NCI-H774 (cell line): ENCODE measurements around the gene CPXM2.

Experiments
- DNase-seq: peaks from one replicate; lab custom pipeline; 2025; lab: John Stamatoyannopoulos, UW

The CPXM2 gene

GRCh38 chr10:123904834-123905409 lies 13.3 kb upstream of the CPXM2 start:
- DNase-seq, result no peak

DNA sequence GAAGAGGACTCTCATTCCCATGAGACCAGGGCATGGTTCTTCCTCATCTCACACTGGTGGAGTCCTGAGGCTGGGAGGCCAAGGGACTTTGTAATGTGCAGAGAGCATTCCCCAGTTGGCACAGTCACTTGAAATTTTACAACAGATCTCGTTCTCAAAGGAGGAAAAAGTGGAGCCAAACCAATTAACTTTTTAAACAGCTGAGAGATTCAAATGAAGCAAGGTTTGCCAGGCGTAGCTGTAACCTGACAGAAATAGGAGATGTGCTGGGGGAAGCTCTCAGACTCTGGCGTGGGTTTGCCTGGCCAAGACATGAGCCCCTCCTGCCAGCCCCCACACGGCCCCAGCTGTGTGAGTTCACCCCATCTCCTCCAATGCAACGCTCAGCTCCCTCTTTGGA lies 12.0 kb upstream of the CPXM2 start:
- no peak for DNase-seq

DNA sequence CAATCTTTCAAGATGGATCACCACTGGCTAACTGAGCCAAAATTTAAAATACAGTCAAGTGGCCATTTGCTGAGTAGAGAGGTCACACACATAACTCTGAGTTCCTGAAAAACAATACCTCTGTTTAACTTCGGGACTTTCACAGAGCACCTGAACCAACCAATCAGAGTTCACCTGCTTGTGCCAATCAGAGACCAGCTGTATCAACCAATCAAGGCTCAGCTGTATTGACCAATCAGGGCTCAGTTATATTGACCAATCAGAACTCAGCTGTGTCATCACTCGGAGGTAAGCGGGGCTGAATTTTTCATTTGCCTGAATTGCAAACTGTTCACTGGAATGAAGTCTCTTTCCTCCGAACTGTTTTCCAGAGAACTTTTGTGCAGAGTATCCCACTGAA lies 10.0 kb upstream of the CPXM2 start:
- DNase-seq, result no peak

- no peak for DNase-seq
These were observed 5.5 kb upstream of the CPXM2 start for GRCh38 chr10:123897146-123897545.

GRCh38 chr10:123896246-123896927 lies 4.8 kb upstream of the CPXM2 start:
- no peak for DNase-seq

GRCh38 chr10:123893651-123894050 lies 2.0 kb upstream of the CPXM2 start:
- no peak for DNase-seq

DNA sequence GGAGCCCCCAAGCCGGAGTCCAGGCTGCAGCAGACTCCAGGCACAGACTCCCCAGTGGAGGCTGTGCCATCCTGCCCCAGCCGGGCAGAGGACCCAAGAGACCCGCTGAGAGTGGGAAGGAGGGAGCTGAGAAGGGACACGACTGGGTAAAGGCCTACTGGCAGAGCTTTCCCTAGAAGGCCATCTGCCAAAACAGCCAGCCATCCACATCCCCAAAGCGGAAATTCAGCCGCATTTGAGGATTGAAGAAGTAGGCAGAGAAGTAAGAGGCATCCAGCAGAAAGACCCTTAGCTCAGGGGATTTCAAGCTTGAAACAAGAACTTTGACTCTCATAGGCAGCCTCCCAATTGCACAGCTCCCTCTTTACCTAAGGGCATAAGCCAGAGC lies 857 bp downstream of the CPXM2 start:
- no peak for DNase-seq

DNA sequence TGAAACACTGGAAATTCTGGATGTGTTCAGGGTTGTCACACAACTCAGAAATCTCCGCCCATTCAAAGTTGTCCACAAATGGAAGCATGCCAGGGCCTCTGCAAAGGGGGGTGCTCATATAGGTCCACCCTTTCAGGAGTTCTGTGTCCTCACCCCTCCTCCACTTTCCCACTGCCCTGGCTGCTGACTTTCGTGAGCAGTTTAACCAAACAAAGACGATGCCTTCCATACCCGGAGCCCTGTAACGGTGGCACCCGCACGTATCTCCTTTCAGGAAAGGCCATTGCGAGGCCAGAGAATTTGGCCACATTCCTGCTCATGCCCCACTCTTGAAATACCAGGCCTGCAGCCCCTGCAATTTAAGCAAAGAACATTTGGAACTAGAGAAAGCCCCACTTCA lies 1.4 kb downstream of the CPXM2 start:
- no peak for DNase-seq

GRCh38 chr10:123889821-123890220 lies 1.8 kb downstream of the CPXM2 start:
- no peak for DNase-seq

DNA sequence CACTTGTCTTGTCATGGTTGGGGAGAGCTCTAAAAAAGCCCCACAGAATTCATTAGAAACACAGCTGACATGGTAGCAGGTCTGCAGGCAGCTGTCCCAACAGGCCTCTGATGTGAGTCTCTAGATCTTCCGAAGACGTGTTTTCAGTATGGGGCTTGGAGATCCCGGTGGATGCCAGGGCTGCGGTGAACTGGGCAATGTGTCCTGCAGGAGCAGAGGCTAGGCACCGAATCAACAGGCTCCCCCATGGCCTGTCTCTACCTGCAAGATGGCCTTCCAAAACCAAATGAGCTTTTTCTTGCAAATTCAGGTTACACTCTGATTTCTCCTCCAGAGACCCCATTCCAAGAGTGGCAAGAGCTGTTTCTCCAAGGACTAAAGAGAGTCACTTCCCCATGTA lies 2.9 kb downstream of the CPXM2 start:
- no peak for DNase-seq

DNA sequence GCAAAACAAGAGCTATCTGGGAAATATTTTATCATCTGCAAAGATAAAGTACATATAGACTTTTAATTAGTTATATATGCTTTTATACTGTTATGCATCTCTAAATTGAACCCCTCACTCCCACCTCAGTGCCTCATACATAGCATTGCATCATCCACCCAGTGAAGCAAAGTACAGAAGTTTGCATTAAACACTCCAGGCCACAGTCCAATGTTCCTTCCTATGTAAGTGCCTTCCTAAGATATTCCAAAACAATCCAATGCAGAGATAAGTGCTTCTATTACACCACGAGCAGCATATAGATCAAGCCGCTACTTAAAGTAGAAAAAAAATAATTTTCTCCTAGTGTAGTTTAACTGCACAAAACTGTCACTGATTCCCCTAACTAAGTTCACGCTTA lies 3.4 kb downstream of the CPXM2 start:
- DNase-seq, result no peak

- DNase-seq, result no peak
These were observed 5.3 kb downstream of the CPXM2 start for GRCh38 chr10:123886292-123886691.

DNA sequence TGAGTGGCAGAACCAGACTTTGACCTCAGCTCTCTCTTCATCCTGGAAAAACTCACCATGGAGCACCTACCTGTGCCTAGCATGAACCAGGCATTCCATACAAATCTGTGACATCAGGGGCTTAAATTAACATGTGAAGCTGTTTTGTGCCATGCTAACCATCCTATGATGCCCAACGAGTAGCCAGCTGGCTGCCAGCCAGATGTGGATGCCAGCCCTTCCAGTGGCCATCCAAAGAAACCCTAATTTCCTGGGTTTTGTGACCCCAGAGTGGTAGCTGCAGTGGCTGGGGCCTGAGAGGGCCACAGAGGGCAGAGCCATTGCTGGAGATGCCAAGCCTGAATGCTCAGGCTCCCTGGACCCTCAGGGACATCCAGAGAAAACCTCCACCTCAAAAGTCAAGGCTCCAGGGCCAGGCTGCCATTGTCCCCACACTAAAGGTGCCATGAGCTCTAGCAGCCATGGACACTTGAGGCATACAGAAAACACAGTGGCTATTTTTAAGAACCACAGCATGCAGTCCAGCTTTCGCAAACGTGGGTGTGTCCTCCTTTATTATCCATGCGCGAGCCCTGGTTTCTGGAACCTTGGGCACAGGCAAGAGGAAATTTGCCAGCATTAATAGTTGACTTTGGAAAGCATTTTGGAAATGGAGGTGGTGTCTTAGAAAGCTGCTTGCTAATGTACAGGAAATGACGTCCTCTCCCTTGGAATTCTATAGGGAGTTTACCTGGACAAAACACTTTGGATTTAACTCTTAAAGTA lies 6.0 kb downstream of the CPXM2 start:
- DNase-seq, result no peak

DNA sequence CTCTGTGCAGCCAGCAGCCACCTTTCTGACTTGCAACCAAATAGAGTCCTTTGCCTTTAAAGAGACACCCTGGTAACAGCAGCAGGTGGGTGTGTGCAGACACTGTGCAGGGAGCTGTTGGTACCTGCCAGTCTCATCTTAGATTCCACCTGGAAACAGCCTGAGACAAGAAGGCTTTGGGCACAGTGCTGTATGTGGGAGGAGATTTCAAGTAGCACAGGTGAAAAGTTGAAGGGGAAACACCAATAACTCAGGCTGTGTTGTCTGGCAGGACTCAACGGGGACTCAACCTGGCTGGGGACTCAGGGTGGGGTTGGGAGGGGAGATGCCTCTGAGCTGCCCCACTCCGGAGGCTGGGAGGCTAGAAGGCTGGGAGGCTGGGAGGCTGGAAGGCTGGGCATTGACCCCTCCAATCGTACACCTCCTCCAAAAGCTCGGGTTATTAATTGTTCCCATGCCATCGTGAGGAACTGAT lies 6.7 kb downstream of the CPXM2 start:
- no peak for DNase-seq

DNA sequence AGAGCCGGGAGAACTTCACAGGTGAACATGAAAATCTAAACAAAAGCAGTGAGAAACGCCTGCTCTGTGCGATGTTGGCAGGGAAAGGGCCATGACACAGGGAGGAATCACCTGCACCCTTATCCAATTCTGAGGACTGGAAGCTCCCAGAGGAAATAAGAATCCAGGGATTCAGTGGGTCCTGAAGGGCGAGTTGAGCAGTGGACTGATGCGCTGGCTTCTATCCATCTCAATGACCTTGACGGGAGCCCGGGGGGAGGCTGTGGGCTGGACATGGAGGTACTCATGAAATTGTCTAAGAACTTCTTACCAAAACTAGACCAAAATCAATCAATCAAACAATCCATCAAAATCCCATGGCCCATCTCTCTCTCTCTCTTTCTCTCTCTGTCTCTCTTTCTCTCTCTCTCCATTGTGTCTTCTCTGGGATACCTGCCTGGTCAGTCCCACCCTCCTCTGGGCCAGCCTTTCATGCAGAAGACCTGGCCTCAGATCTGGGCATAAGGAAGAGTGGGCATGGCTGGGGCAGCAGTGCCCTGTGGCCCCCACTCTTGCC lies 7.2 kb downstream of the CPXM2 start:
- no peak for DNase-seq

GRCh38 chr10:123883673-123884320 lies 7.8 kb downstream of the CPXM2 start:
- DNase-seq, result no peak

DNA sequence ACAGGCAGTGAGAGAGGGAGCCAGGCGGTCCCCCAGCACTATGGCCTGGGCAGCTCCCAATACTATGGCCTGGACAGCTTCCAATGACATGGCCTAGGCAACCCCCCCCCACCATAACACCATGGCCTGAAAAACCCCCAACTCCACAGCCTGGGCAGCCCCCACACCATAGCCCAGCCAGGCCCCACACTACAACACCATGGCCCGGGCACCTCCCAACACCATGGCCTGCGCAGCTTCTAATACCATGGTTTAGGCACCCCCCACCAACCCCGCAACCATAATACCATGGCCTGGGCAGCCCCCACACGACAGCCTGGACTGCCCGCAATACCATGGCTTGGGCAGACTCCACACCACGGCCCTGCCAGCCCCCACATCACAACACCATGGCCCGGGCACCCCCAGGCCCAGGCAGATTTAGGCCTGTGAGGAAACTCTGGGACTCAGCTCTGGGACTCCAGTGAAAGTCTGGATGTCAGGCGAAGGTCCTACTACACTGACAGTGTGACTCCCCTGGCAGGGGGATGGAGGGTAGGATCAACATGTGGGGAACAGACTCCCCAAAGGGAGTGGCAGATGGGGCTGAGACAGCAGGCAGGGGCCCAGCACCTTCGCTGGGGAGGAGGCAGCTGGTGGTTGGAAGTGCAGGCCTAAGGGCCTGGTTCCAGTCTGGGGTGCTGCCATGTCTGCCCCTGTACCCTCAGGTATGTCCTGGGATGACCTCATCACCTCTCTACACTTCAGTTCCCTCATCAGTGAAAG lies 8.7 kb downstream of the CPXM2 start:
- DNase-seq, result no peak

GRCh38 chr10:123882177-123882576 lies 9.4 kb downstream of the CPXM2 start:
- no peak for DNase-seq

DNA sequence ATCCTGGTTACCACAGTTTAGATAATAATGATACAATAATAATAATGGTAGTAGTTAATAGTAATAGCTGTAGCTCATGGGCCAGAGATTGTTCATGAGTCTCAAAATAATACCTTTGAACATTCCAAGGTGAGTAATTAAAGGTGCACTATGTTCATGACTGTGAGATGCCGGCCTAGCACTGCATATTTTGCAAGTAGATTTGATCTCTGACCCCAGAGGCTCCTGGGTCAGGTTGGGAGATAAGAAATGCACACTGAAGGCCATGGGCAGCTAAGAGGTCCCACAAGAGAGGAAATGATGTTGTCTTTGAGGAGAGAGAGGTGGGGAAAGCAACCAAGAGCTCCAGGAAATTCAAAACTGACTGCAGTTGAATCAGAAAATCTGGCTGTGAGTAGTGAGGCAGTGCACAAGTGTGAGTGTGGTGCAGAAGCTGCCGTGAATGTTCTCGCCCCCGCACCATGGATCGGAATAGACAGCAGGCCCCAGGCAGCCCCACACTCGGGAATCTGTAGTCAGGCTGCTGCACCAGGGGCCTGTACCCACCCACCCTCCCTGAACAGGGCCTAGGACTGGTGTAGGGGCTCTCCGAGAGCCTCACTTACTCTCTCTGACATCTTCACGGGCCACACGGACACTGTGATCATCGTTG lies 11.9 kb downstream of the CPXM2 start:
- DNase-seq, result no peak

GRCh38 chr10:123878666-123879303 lies 12.8 kb downstream of the CPXM2 start:
- DNase-seq, result no peak

DNA sequence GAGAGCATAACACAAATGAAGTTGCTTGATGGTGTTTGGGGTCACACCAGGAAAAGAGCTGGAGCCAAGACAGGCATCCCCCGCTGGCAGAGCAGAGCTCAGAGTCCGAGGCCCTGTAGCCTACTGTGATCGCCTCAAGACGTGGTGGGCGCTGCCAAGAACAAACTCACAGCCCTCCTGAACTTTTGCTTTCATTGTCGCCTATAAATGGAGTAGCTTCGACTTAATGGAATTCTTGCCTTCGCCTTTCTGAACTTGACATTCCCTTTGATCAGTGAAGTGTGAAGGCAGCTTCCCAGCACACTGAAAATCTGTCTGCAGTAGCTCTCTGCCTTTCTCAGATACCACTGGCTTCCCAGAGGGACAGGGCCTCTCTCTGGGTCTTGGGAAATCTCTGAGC lies 21.3 kb downstream of the CPXM2 start:
- no peak for DNase-seq
